CD1c-positive myeloid dendritic cell (primary cell): ENCODE results near the gene PCYOX1L.

ENCODE experiments used
- DNase-seq: peaks from one replicate; pipeline ENCODE4 v3.0.0-alpha.2; 2016; ENCODE audit errors: extremely low spot score

PCYOX1L gene

GRCh38 chr5:149407323-149408251 is 49.7 kb downstream of the PCYOX1L start:
- no peak for DNase-seq

- DNase-seq, result no peak
These were observed 50.6 kb downstream of the PCYOX1L start for GRCh38 chr5:149408252-149409099.

GRCh38 chr5:149409268-149409948 is 51.6 kb downstream of the PCYOX1L start:
- DNase-seq, result no peak

- DNase-seq, result no peak
These were observed 52.2 kb downstream of the PCYOX1L start for GRCh38 chr5:149410071-149410470.

GRCh38 chr5:149410721-149411432 is 53.0 kb downstream of the PCYOX1L start:
- DNase-seq, result no peak

GRCh38 chr5:149411738-149412519 is 54.1 kb downstream of the PCYOX1L start:
- no peak for DNase-seq

GRCh38 chr5:149412783-149413476 is 55.1 kb downstream of the PCYOX1L start:
- DNase-seq, result no peak

GRCh38 chr5:149413477-149414210 is 55.8 kb downstream of the PCYOX1L start:
- DNase-seq, result no peak

- no peak for DNase-seq
These were observed 56.7 kb downstream of the PCYOX1L start for GRCh38 chr5:149414405-149415065.

- DNase-seq, result no peak
These were observed 57.5 kb downstream of the PCYOX1L start for GRCh38 chr5:149415066-149415967.

GRCh38 chr5:149416987-149417710 is 59.3 kb downstream of the PCYOX1L start:
- DNase-seq, result no peak

- no peak for DNase-seq
These were observed 60.0 kb downstream of the PCYOX1L start for GRCh38 chr5:149417711-149418368.

- DNase-seq, result no peak
These were observed 61.2 kb downstream of the PCYOX1L start for GRCh38 chr5:149418910-149419531.
